Measurements from ENCODE around the gene UCP3.

Gene UCP3

GRCh38 chr11:73977856-73978519, 30.9 kb downstream of the UCP3 start:
- no peak for DNase-seq

GRCh38 chr11:73976451-73977151, 32.3 kb downstream of the UCP3 start:
- no peak for DNase-seq

GRCh38 chr11:73975479-73975757, 33.5 kb downstream of the UCP3 start:
- no peak for DNase-seq

GRCh38 chr11:73974604-73975478, 34.0 kb downstream of the UCP3 start:
- DNase-seq = no peak

- no peak for DNase-seq
Observed at GRCh38 chr11:73972620-73973449, 36.0 kb downstream of the UCP3 start.

GRCh38 chr11:73972187-73972586, 36.7 kb downstream of the UCP3 start:
- DNase-seq = no peak

- no peak for DNase-seq
Observed at GRCh38 chr11:73971175-73971719, 37.6 kb downstream of the UCP3 start.

GRCh38 chr11:73969991-73970800, 38.7 kb downstream of the UCP3 start:
- DNase-seq = no peak

GRCh38 chr11:73969091-73969490, 39.8 kb downstream of the UCP3 start:
- no peak for DNase-seq

- no peak for DNase-seq
Observed at GRCh38 chr11:73968356-73968966, 40.4 kb downstream of the UCP3 start.

- DNase-seq = no peak
Observed at GRCh38 chr11:73965764-73966121, 43.1 kb downstream of the UCP3 start.

GRCh38 chr11:73965076-73965763, 43.7 kb downstream of the UCP3 start:
- DNase-seq = no peak

- no peak for DNase-seq
Observed at GRCh38 chr11:73963861-73964260, 45.0 kb downstream of the UCP3 start.

GRCh38 chr11:73962101-73962705, 46.7 kb downstream of the UCP3 start:
- DNase-seq = no peak

- no peak for DNase-seq
Observed at GRCh38 chr11:73961321-73961720, 47.6 kb downstream of the UCP3 start.

GRCh38 chr11:73958521-73959141, 50.3 kb downstream of the UCP3 start:
- DNase-seq = no peak

- no peak for DNase-seq
Observed at GRCh38 chr11:73957654-73958361, 51.1 kb downstream of the UCP3 start.

GRCh38 chr11:73956876-73957653, 51.8 kb downstream of the UCP3 start:
- DNase-seq = no peak

Data from NCI-H1694 (cell line).